ENCODE measurements around the gene RAB10. TPM values are rescaled to one million over a fixed set of nuclear protein-coding genes. Genes with fewer than 3 reads are reported as not detected.

RAB10 gene
- total and polyA plus RNA-seq, 9 of the 15 experiments (the other 6 are each of a cell fraction or from before 2014, with no cell fraction given): 25.1 to 214 (median 157) TPM

DNA sequence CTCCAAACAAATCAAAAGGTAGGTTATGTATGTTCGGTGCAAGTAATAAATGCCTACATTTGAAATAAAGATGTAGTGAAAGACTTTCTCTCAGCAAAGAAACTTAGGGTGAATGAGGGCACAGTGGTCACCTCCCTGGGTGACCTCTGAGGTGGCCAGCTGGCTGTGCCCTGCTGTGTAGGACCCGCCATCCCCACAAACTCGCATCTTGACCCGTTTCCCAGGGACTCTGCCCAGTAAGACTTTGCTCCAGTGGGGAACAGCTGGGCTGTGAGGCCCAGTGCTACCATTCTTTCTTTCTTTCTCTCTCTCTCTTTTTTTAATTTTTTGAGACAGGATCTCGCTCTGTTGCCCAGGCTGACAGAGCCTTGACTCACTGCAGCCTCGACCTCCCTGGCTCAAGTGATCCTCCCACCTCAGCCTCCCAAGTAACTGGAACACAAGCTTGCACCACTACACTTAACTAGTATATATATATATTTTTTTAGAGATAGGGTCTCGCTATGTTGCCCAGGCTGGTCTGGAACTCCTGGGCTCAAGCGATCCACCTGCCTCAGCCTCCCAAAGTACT, 130.8 kb downstream of the RAB10 start:
- in situ Hi-C loops (cut with MboI) (no loop called here), intact Hi-C loops (cut with micrococcal nuclease) (no loop called here)
- Histone ChIP-seq H3K36me3 (ENCODE audit: control insufficient read depth, insufficient read depth, low read length) (no peaks in the 10 kb centered on the region), H3K9me3 (replicated peaks; ENCODE audit: control insufficient read depth, insufficient read depth, low read depth, low read length) (no peaks in the 10 kb centered on the region), H4K20me1 (replicated peaks; ENCODE audit: control insufficient read depth, insufficient read depth, low read length) (no peaks in the 10 kb centered on the region), H3K79me2 (ENCODE audit: control insufficient read depth, insufficient read depth, low read length) (no peaks in the 10 kb centered on the region), H3K27me3 (ENCODE audit: control insufficient read depth in 2 of 2, insufficient read depth in 2 of 2, low read length in 2 of 2) (peaks cover 0 to 5% of the 10 kb centered on the region in 2 experiments; a peak in 2 of 5 replicates), H3K4me1 (replicated peaks in 1 of 2; ENCODE audit: control insufficient read depth in 2 of 2, insufficient read depth in 2 of 2, low read length in 2 of 2) (no peaks in the 10 kb centered on the region; a peak in 1 of 5 replicates), H3K27ac (ENCODE audit: extremely low read depth, low read depth, low read length) (no peak overlapping the region), H3K9ac (ENCODE audit: insufficient read depth in 1 of 2, low read depth in 2 of 2, low read length in 2 of 2) (no peak overlapping the region), H3K4me2 (ENCODE audit: insufficient read depth, low read length) (no peak overlapping the region), H2AFZ (ENCODE audit: low read depth, low read length) (no peak overlapping the region), H3K9me1 (ENCODE audit: control insufficient read depth, insufficient read depth, low read length) (no peaks in the 10 kb centered on the region), H3K4me3 (no peak overlapping the region)
- BruUV-seq (replicated peaks): no TSS peak
- ChIA-PET CTCF (ENCODE audit: low intra/inter-chr PET ratio) (no interaction called here), POLR2A (interaction anchor here (0.6 to 0.7 kb wide), 2 partner anchors 303 to 413 kb away, joined by 3 read pairs; no protein-coding TSS in a partner anchor)
- ATAC-seq (no peak), FAIRE-seq (no peak), DNase-seq (ENCODE audit: extremely low read depth in 1 of 4, low spot score in 3 of 4) (no peak)
- TF ChIP-seq ZNF121 (CRISPR knock-in tag; conservative IDR thresholded peaks at IDR 0.05) (peak; percentile 67), ZNF584 (CRISPR knock-in tag; IDR thresholded peaks at IDR 0.05; ENCODE audit: low read depth) (no peak)
- WGBS (ENCODE audit: insufficient coverage, low coverage, missing lambda C conversion rate): 19% methylated on average over 8 of the region's 8 CpGs

DNA sequence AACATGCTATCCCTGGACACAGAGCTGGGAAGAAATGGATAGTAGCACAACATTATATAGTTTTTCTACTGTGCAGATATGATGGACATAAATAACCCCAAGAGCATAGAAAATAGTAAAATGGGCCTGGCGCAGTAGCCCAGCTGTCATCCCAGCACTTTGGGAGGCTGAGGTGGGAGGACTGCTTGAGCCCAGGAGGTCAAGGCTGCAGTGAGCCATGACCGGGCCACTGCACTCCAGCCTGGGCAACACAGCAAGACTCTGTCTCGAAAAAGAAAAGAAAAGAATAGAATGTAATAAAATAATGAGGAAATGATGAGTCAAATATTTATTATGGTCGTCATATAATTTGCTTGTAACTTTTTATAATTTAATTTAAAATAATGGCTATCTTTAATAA, 131.5 kb downstream of the RAB10 start:
- Histone ChIP-seq H3K27ac (ENCODE audit: extremely low read depth, low read depth, low read length) (no peak overlapping the region), H2AFZ (ENCODE audit: low read depth, low read length) (no peak overlapping the region), H3K9ac (ENCODE audit: insufficient read depth in 1 of 2, low read depth in 2 of 2, low read length in 2 of 2) (no peak overlapping the region), H3K4me3 (no peak overlapping the region), H4K20me1 (replicated peaks; ENCODE audit: control insufficient read depth, insufficient read depth, low read length) (no peaks in the 10 kb centered on the region), H3K4me2 (ENCODE audit: insufficient read depth, low read length) (no peak overlapping the region), H3K4me1 (replicated peaks in 1 of 2; ENCODE audit: control insufficient read depth in 2 of 2, insufficient read depth in 2 of 2, low read length in 2 of 2) (no peaks in the 10 kb centered on the region), H3K36me3 (ENCODE audit: control insufficient read depth, insufficient read depth, low read length) (no peaks in the 10 kb centered on the region), H3K9me1 (ENCODE audit: control insufficient read depth, insufficient read depth, low read length) (no peaks in the 10 kb centered on the region), H3K79me2 (ENCODE audit: control insufficient read depth, insufficient read depth, low read length) (no peaks in the 10 kb centered on the region), H3K27me3 (ENCODE audit: control insufficient read depth in 2 of 2, insufficient read depth in 2 of 2, low read length in 2 of 2) (peaks cover 0 to 5% of the 10 kb centered on the region in 2 experiments; a peak in 2 of 5 replicates), H3K9me3 (replicated peaks; ENCODE audit: control insufficient read depth, insufficient read depth, low read depth, low read length) (no peaks in the 10 kb centered on the region)
- in situ Hi-C loops (cut with MboI): no loop called here
- CTCF ChIA-PET (ENCODE audit: low intra/inter-chr PET ratio): no interaction called here
- no TSS peak for BruUV-seq (replicated peaks)
- DNase-seq (ENCODE audit: extremely low read depth in 1 of 4, low spot score in 3 of 4) (no peak), ATAC-seq (no peak), FAIRE-seq (no peak)
- POLR2A ChIA-PET: interaction anchor here (0.7 to 0.9 kb wide), 2 partner anchors 10 to 302 kb away, joined by 3 read pairs; no protein-coding TSS in a partner anchor
- 15% methylated on average over 4 of the region's 4 CpGs for WGBS (ENCODE audit: insufficient coverage, low coverage, missing lambda C conversion rate)
- intact Hi-C loops (cut with micrococcal nuclease): no loop called here
- TF ChIP-seq SRSF1 (IDR thresholded peaks at IDR 0.05; ENCODE audit: low read depth, low read length) (no peak), STAG1 (CRISPR knock-in tag; IDR thresholded peaks at IDR 0.05; ENCODE audit: borderline replicate concordance) (no peak), VEZF1 (CRISPR knock-in tag; IDR thresholded peaks at IDR 0.05) (no peak), SFPQ (IDR thresholded peaks at IDR 0.05; ENCODE audit: low read depth, low read length) (no peak), NFIC (IDR thresholded peaks at IDR 0.05) (no peak), MEF2D (tag; conservative IDR thresholded peaks at IDR 0.05; ENCODE audit: low read depth) (no peak)
- TF ChIP-seq, protein P1, sequence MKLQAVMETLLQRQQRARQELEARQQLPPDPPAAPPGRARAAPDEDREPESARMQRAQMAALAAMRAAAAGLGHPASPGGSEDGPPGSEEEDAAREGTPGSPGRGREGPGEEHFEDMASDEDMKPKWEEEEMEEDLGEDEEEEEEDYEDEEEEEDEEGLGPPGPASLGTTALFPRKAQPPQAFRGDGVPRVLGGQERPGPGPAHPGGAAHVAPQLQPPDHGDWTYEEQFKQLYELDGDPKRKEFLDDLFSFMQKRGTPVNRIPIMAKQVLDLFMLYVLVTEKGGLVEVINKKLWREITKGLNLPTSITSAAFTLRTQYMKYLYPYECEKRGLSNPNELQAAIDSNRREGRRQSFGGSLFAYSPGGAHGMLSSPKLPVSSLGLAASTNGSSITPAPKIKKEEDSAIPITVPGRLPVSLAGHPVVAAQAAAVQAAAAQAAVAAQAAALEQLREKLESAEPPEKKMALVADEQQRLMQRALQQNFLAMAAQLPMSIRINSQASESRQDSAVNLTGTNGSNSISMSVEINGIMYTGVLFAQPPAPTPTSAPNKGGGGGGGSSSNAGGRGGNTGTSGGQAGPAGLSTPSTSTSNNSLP (IDR thresholded peaks at IDR 0.05; ENCODE audit: borderline replicate concordance, low read depth, low read length): no peak
